RWPE2 (cell line): Measurements from ENCODE around the gene UBR1.
"Not testable (repeated sequence)": the region's sequence is repeated elsewhere in the genome, so short reads cannot be mapped to it uniquely, and the experiment has no call there.

Experiments used
- ATAC-seq: fragments of 200-7000 bp; cut with Tn5 transposase; 3 replicates; pipeline ENCODE4 v1.9.1; 2021; ENCODE audit warnings: low read depth
- DNase-seq: peaks from one replicate; pipeline ENCODE4 v3.0.0-alpha.2; 2020; ENCODE audit warnings: low spot score
- H3K27ac ChIP-seq: fragments of 450-650 bp; 2 replicates; pipeline ENCODE4 v1.5.1; 2017; ENCODE audit warnings: mild to moderate bottlenecking; ENCODE audit not compliant: poor library complexity, severe bottlenecking
- H3K27me3 ChIP-seq: fragments of 250-450 bp; sonication (Bioruptor Pico); 2 replicates; pipeline ENCODE4 v1.5.1; 2021; ENCODE audit warnings: mild to moderate bottlenecking, moderate library complexity; ENCODE audit not compliant: insufficient read depth, poor library complexity, severe bottlenecking
- H3K36me3 ChIP-seq: fragments of 250-450 bp; sonication (Bioruptor Pico); 2 replicates; pipeline ENCODE4 v1.5.1; 2020; ENCODE audit warnings: low read depth, mild to moderate bottlenecking, moderate library complexity
- H3K4me1 ChIP-seq: fragments of 250-450 bp; sonication (Bioruptor Pico); 2 replicates; pipeline ENCODE4 v1.5.1; 2021; ENCODE audit warnings: mild to moderate bottlenecking, moderate library complexity; ENCODE audit not compliant: insufficient read depth, poor library complexity, severe bottlenecking
- H3K4me3 ChIP-seq: fragments of 250-450 bp; sonication (Bioruptor Pico); 2 replicates; pipeline ENCODE4 v1.5.1; 2021; ENCODE audit warnings: mild to moderate bottlenecking, moderate library complexity; ENCODE audit not compliant: severe bottlenecking
- H3K9me3 ChIP-seq: fragments of 250-450 bp; sonication (Bioruptor Pico); 2 replicates; pipeline ENCODE4 v1.5.1; 2021; ENCODE audit warnings: mild to moderate bottlenecking, moderate library complexity; ENCODE audit not compliant: severe bottlenecking
- CTCF ChIP-seq: fragments of 450-650 bp; IDR thresholded peaks from one replicate; pipeline ENCODE4 v1.5.1; 2017; ENCODE audit warnings: mild to moderate bottlenecking, moderate library complexity; ENCODE audit not compliant: poor library complexity, severe bottlenecking

Gene UBR1

GRCh38 chr15:43048935-43049334 lies 56.9 kb downstream of the UBR1 start:
- no peak overlapping the region for H3K4me3 ChIP-seq
- H3K4me1 ChIP-seq, result no peaks in the 10 kb centered on the region
- H3K36me3 ChIP-seq, result peaks cover 91% of the 10 kb centered on the region
- no peaks in the 10 kb centered on the region for H3K9me3 ChIP-seq
- H3K27ac ChIP-seq, result no peak overlapping the region
- DNase-seq (no peak), ATAC-seq (no peak)
- H3K27me3 ChIP-seq, result no peaks in the 10 kb centered on the region
- TF ChIP-seq CTCF, result no peak

GRCh38 chr15:43046484-43046883 lies 59.4 kb downstream of the UBR1 start:
- TF ChIP-seq CTCF, result no peak
- DNase-seq, result no peak
- H3K4me1 ChIP-seq, result no peaks in the 10 kb centered on the region
- H3K9me3 ChIP-seq, result no peaks in the 10 kb centered on the region
- H3K36me3 ChIP-seq, result peaks cover 93% of the 10 kb centered on the region
- no peaks in the 10 kb centered on the region for H3K27me3 ChIP-seq
- H3K27ac ChIP-seq, result no peak overlapping the region
- ATAC-seq, result no peak
- no peak overlapping the region for H3K4me3 ChIP-seq

GRCh38 chr15:43042885-43043284 lies 63.0 kb downstream of the UBR1 start:
- no peak overlapping the region for H3K4me3 ChIP-seq
- no peaks in the 10 kb centered on the region for H3K27me3 ChIP-seq
- no peak for ATAC-seq
- no peak for TF ChIP-seq CTCF
- no peaks in the 10 kb centered on the region for H3K9me3 ChIP-seq
- no peaks in the 10 kb centered on the region for H3K4me1 ChIP-seq
- H3K27ac ChIP-seq, result no peak overlapping the region
- H3K36me3 ChIP-seq, result peaks cover 74% of the 10 kb centered on the region
- no peak for DNase-seq

- peaks cover 73% of the 10 kb centered on the region for H3K36me3 ChIP-seq
Observed at GRCh38 chr15:43041085-43041484, 64.8 kb downstream of the UBR1 start.

GRCh38 chr15:43035240-43035639 lies 70.6 kb downstream of the UBR1 start:
- peaks cover 80% of the 10 kb centered on the region for H3K36me3 ChIP-seq
- H3K4me3 ChIP-seq, ATAC-seq, DNase-seq, H3K27ac ChIP-seq, H3K9me3 ChIP-seq, H3K4me1 ChIP-seq, H3K27me3 ChIP-seq: not testable (repeated sequence)

More at GRCh38 chr15:43041085-43041484, 64.8 kb downstream of the UBR1 start:
- DNase-seq, H3K27ac ChIP-seq, ATAC-seq, H3K4me1 ChIP-seq, H3K9me3 ChIP-seq, H3K27me3 ChIP-seq, H3K4me3 ChIP-seq: not testable (repeated sequence)

- TF ChIP-seq CTCF, result no peak
- H3K27me3 ChIP-seq, result no peaks in the 10 kb centered on the region
- H3K4me3 ChIP-seq, result no peak overlapping the region
- no peak for ATAC-seq
- peaks cover 98% of the 10 kb centered on the region for H3K36me3 ChIP-seq
- H3K27ac ChIP-seq, result no peak overlapping the region
- H3K4me1 ChIP-seq, result no peaks in the 10 kb centered on the region
- DNase-seq, result no peak
- H3K9me3 ChIP-seq, result no peaks in the 10 kb centered on the region
Observed at GRCh38 chr15:43029476-43029875, 76.4 kb downstream of the UBR1 start.
